CMK (cell line): ENCODE results near the gene TUBA3C.
"Not testable (repeated sequence)": the region's sequence is repeated elsewhere in the genome, so short reads cannot be mapped to it uniquely, and the experiment has no call there.

Experiments used
- DNase-seq: peaks from one replicate; pipeline ENCODE4 v3.0.0-alpha.2; 2010; ENCODE audit warnings: low read depth

TUBA3C gene

GRCh38 chr13:19181621-19182485 lies at the start of gene TUBA3C:
Gene TUBA3C, minus strand, starts transcription at chr13:19181824. Its CDS starts 77 bp downstream, at chr13:19181747.
- DNase-seq: no peak

- DNase-seq: not testable (repeated sequence)
These were observed 25.8 kb upstream of the TUBA3C start for GRCh38 chr13:19207413-19207812.

GRCh38 chr13:19192622-19193021 lies 11.0 kb upstream of the TUBA3C start:
- not testable (repeated sequence) for DNase-seq

GRCh38 chr13:19189911-19190310 lies 8.3 kb upstream of the TUBA3C start:
- DNase-seq: not testable (repeated sequence)

GRCh38 chr13:19189368-19189767 lies 7.7 kb upstream of the TUBA3C start:
- DNase-seq: not testable (repeated sequence)

GRCh38 chr13:19185865-19186645 lies 4.4 kb upstream of the TUBA3C start:
- DNase-seq: no peak

- no peak for DNase-seq
These were observed 3.7 kb upstream of the TUBA3C start for GRCh38 chr13:19185086-19185864.

GRCh38 chr13:19184176-19184575 lies 2.6 kb upstream of the TUBA3C start:
- no peak for DNase-seq

GRCh38 chr13:19183676-19184075 lies 2.1 kb upstream of the TUBA3C start:
- no peak for DNase-seq

GRCh38 chr13:19182536-19182935 lies 912 bp upstream of the TUBA3C start:
- no peak for DNase-seq

- no peak for DNase-seq
These were observed 503 bp downstream of the TUBA3C start for GRCh38 chr13:19181021-19181620.

- DNase-seq: no peak
These were observed 1.7 kb downstream of the TUBA3C start for GRCh38 chr13:19179916-19180315.

- DNase-seq: no peak
These were observed 2.6 kb downstream of the TUBA3C start for GRCh38 chr13:19178901-19179593.

GRCh38 chr13:19176981-19177776 lies 4.4 kb downstream of the TUBA3C start:
- DNase-seq: not testable (repeated sequence)

- DNase-seq: no peak
These were observed 7.9 kb downstream of the TUBA3C start for GRCh38 chr13:19173752-19174151.

GRCh38 chr13:19172647-19173030 lies 9.0 kb downstream of the TUBA3C start:
- DNase-seq: no peak

GRCh38 chr13:19172007-19172646 lies 9.5 kb downstream of the TUBA3C start:
- DNase-seq: no peak

- no peak for DNase-seq
These were observed 10.1 kb downstream of the TUBA3C start for GRCh38 chr13:19171563-19171962.

- no peak for DNase-seq
These were observed 11.6 kb downstream of the TUBA3C start for GRCh38 chr13:19169991-19170390.

- DNase-seq: no peak
These were observed 12.1 kb downstream of the TUBA3C start for GRCh38 chr13:19169496-19169895.
